GM23248 (cell line): Measurements from ENCODE around the gene HNRNPK. TPM values are rescaled to one million over a fixed set of nuclear protein-coding genes. Genes with fewer than 3 reads are reported as not detected.

Experiments used
- DNase-seq: peaks from one replicate; pipeline ENCODE4 v3.0.0-alpha.2; 2015
- H2AFZ ChIP-seq: fragments of 200-600 bp; sonication (generic); 2 replicates; pipeline ENCODE4 v1.6.1; 2016; ENCODE audit warnings: antibody characterized with exemption
- H3F3A ChIP-seq: fragments of 200-600 bp; sonication (generic); 2 replicates; pipeline ENCODE4 v1.6.1; 2016; ENCODE audit warnings: mild to moderate bottlenecking, antibody characterized with exemption, mixed run types; ENCODE audit not compliant: insufficient read depth
- H3K27ac ChIP-seq: fragments of 200-600 bp; sonication (generic); 2 replicates; pipeline ENCODE4 v1.5.1; 2016; ENCODE audit warnings: mild to moderate bottlenecking
- H3K27me3 ChIP-seq: fragments of 200-600 bp; sonication (generic); replicated peaks from 2 replicates; pipeline ENCODE4 v1.6.1; 2016; ENCODE audit warnings: mild to moderate bottlenecking; ENCODE audit not compliant: insufficient read depth
- H3K36me3 ChIP-seq: fragments of 200-600 bp; sonication (generic); 2 replicates; pipeline ENCODE4 v1.6.1; 2016; ENCODE audit warnings: low read depth, mild to moderate bottlenecking
- H3K4me1 ChIP-seq: fragments of 200-600 bp; sonication (generic); 2 replicates; pipeline ENCODE4 v1.6.1; 2016; ENCODE audit warnings: mild to moderate bottlenecking; ENCODE audit not compliant: insufficient read depth
- H3K4me2 ChIP-seq: fragments of 200-600 bp; sonication (generic); one replicate; pipeline ENCODE4 v1.6.1; 2016; ENCODE audit warnings: mild to moderate bottlenecking; ENCODE audit not compliant: unreplicated experiment
- H3K4me3 ChIP-seq: fragments of 200-600 bp; sonication (generic); 2 replicates; pipeline ENCODE4 v1.5.1; 2016; ENCODE audit warnings: mild to moderate bottlenecking
- H3K79me2 ChIP-seq: fragments of 200-600 bp; sonication (generic); 2 replicates; pipeline ENCODE4 v1.6.1; 2016; ENCODE audit warnings: mild to moderate bottlenecking; ENCODE audit not compliant: insufficient read depth
- H3K9ac ChIP-seq: fragments of 200-600 bp; sonication (generic); 2 replicates; pipeline ENCODE4 v1.6.1; 2016; ENCODE audit warnings: mild to moderate bottlenecking
- H3K9me2 ChIP-seq: fragments of 200-600 bp; sonication (generic); 2 replicates; pipeline ENCODE4 v1.6.1; 2016; ENCODE audit warnings: mixed run types, mild to moderate bottlenecking, moderate library complexity; ENCODE audit not compliant: insufficient read depth
- H3K9me3 ChIP-seq: fragments of 200-600 bp; sonication (generic); one replicate; pipeline ENCODE4 v1.6.1; 2017; ENCODE audit warnings: low read depth
- H4K20me1 ChIP-seq: fragments of 200-600 bp; sonication (generic); 2 replicates; pipeline ENCODE4 v1.6.0; 2016; ENCODE audit not compliant: insufficient read depth
- EZH2 ChIP-seq: fragments of 200-600 bp; sonication (generic); IDR thresholded peaks from 2 replicates; pipeline ENCODE4 v1.6.1; 2018; ENCODE audit warnings: antibody characterized with exemption, mild to moderate bottlenecking; ENCODE audit not compliant: insufficient read depth, poor library complexity, severe bottlenecking
- EZH2phosphoT487 ChIP-seq: fragments of 200-600 bp; sonication (generic); IDR thresholded peaks from 2 replicates; pipeline ENCODE4 v1.6.1; 2018; ENCODE audit warnings: antibody characterized with exemption, moderate library complexity, mild to moderate bottlenecking, low read depth; ENCODE audit not compliant: insufficient read depth
- WGBS, 2 experiments: methylation state at CpG; one replicate each; pipeline ENCODE4 v1.1.6; 2015 to 2017; ENCODE audit warnings: low lambda C conversion rate in 2 of 2, low coverage in 1 of 2; ENCODE audit errors: missing lambda C conversion rate in 2 of 2; 5-methylcytosine and 5-hydroxymethylcytosine counted together
- in situ Hi-C: fragments of 300-500 bp; cut with MboI; formaldehyde crosslinking; loops from 2 replicates; pipeline ENCODE4 v1.15.0; 2020
- polyA plus RNA-seq: library from polyadenylated mRNA; unstranded; fragments of >200 nt; fragmentation: Nextera tagmentation; extraction: Ambion mirVana; gene quantifications from 2 replicates; pipeline ENCODE4 v1.2.1, GENCODE V29; 2016
- total RNA-seq: library from RNA; depleted of rRNA; stranded (reverse); fragments of >200 nt; shearing (Covaris generic); gene quantifications from 2 replicates; pipeline ENCODE4 v1.2.3, GENCODE V29; 2014

HNRNPK gene
- total and polyA plus RNA-seq, 2 experiments from 2014 or later: 370 to 500 TPM

GRCh38 chr9:83999141-83999918 lies 19.3 kb upstream of the HNRNPK start:
- no peaks in the 10 kb centered on the region for H3K9me3 ChIP-seq
- peak overlapping the region; percentile 32; the same call in 1 of the 2 replicates for H3K27ac ChIP-seq
- DNase-seq: no peak
- H2AFZ ChIP-seq: peak overlapping the region; percentile 64
- peaks cover 23% of the 10 kb centered on the region for H3K79me2 ChIP-seq
- no peaks in the 10 kb centered on the region for H3F3A ChIP-seq
- H3K9me2 ChIP-seq: no peaks in the 10 kb centered on the region
- no peak for TF ChIP-seq EZH2
- no peak for TF ChIP-seq EZH2phosphoT487
- 0 out of 2 replicates have a peak overlapping the region, but pooled peaks have one; percentile 27 for H3K9ac ChIP-seq
- WGBS, 2 experiments: 95 to 97% methylated on average over 2 of the region's 2 CpGs
- H3K36me3 ChIP-seq: no peaks in the 10 kb centered on the region; the same call in 1 of the 2 replicates
- H3K27me3 ChIP-seq: no peaks in the 10 kb centered on the region
- in situ Hi-C loops: no loop called here
- H3K4me1 ChIP-seq: peaks cover 15% of the 10 kb centered on the region
- H3K4me3 ChIP-seq: no peak overlapping the region
- H4K20me1 ChIP-seq: no peaks in the 10 kb centered on the region
- H3K4me2 ChIP-seq: peak overlapping the region; percentile 54

GRCh38 chr9:83996126-83996525 lies 16.1 kb upstream of the HNRNPK start:
- no peaks in the 10 kb centered on the region for H4K20me1 ChIP-seq
- no peak overlapping the region for H3K4me2 ChIP-seq
- WGBS, 2 experiments: 82% methylated on average over 4 of the region's 4 CpGs
- H3K36me3 ChIP-seq: no peaks in the 10 kb centered on the region
- H3K27me3 ChIP-seq: no peaks in the 10 kb centered on the region
- H2AFZ ChIP-seq: no peak overlapping the region
- no peaks in the 10 kb centered on the region for H3K9me3 ChIP-seq
- H3K4me3 ChIP-seq: no peak overlapping the region
- in situ Hi-C loops: no loop called here
- H3K79me2 ChIP-seq: peaks cover 26% of the 10 kb centered on the region
- H3K9me2 ChIP-seq: no peaks in the 10 kb centered on the region
- no peaks in the 10 kb centered on the region for H3F3A ChIP-seq
- H3K27ac ChIP-seq: no peak overlapping the region
- H3K4me1 ChIP-seq: peaks cover 15% of the 10 kb centered on the region
- no peak overlapping the region for H3K9ac ChIP-seq
- DNase-seq: no peak
- TF ChIP-seq EZH2 (no peak), EZH2phosphoT487 (no peak)

- Histone ChIP-seq H3K9me2 (no peaks in the 10 kb centered on the region), H3K4me1 (no peaks in the 10 kb centered on the region), H3K27ac (no peak overlapping the region), H3K4me3 (no peak overlapping the region), H3F3A (no peaks in the 10 kb centered on the region), H3K27me3 (no peaks in the 10 kb centered on the region), H2AFZ (no peak overlapping the region), H3K4me2 (no peak overlapping the region), H3K9me3 (no peaks in the 10 kb centered on the region), H4K20me1 (no peaks in the 10 kb centered on the region), H3K79me2 (peaks cover 47% of the 10 kb centered on the region), H3K36me3 (no peaks in the 10 kb centered on the region), H3K9ac (no peak overlapping the region)
- TF ChIP-seq EZH2 (no peak), EZH2phosphoT487 (no peak)
- in situ Hi-C loops: no loop called here
- no peak for DNase-seq
Measured at GRCh38 chr9:83992901-83993300, 12.9 kb upstream of the HNRNPK start.

GRCh38 chr9:83992407-83992806 lies 12.4 kb upstream of the HNRNPK start:
- TF ChIP-seq EZH2: no peak
- TF ChIP-seq EZH2phosphoT487: no peak
- in situ Hi-C loops: no loop called here
- Histone ChIP-seq H3F3A (no peaks in the 10 kb centered on the region), H3K36me3 (no peaks in the 10 kb centered on the region), H3K79me2 (peaks cover 52% of the 10 kb centered on the region), H3K9me3 (no peaks in the 10 kb centered on the region), H3K9ac (no peak overlapping the region), H3K4me2 (no peak overlapping the region), H3K4me1 (no peaks in the 10 kb centered on the region), H3K27me3 (no peaks in the 10 kb centered on the region), H3K9me2 (no peaks in the 10 kb centered on the region), H3K4me3 (no peak overlapping the region), H2AFZ (no peak overlapping the region), H3K27ac (no peak overlapping the region), H4K20me1 (no peaks in the 10 kb centered on the region)
- 49 to 56% methylated on average over 1 of the region's 1 CpG for WGBS, 2 experiments
- peak; percentile 38 for DNase-seq

- H3K4me2 ChIP-seq: no peak overlapping the region
- no peaks in the 10 kb centered on the region for H3K9me2 ChIP-seq
- H3K4me3 ChIP-seq: no peak overlapping the region
- no peak for DNase-seq
- H3K9ac ChIP-seq: no peak overlapping the region
- H3K4me1 ChIP-seq: no peaks in the 10 kb centered on the region
- H3K79me2 ChIP-seq: peaks cover 58% of the 10 kb centered on the region
- no peaks in the 10 kb centered on the region for H3F3A ChIP-seq
- H3K27me3 ChIP-seq: no peaks in the 10 kb centered on the region
- H3K36me3 ChIP-seq: no peaks in the 10 kb centered on the region
- H3K9me3 ChIP-seq: no peaks in the 10 kb centered on the region
- TF ChIP-seq EZH2 (no peak), EZH2phosphoT487 (no peak)
- no peaks in the 10 kb centered on the region for H4K20me1 ChIP-seq
- in situ Hi-C loops: no loop called here
- H3K27ac ChIP-seq: no peak overlapping the region
- WGBS, 2 experiments: 96 to 100% methylated on average over 1 of the region's 1 CpG
- H2AFZ ChIP-seq: no peak overlapping the region
Measured at GRCh38 chr9:83991355-83991754, 11.3 kb upstream of the HNRNPK start.
